Measurements from ENCODE around the gene CELA2A.

CELA2A gene

DNA sequence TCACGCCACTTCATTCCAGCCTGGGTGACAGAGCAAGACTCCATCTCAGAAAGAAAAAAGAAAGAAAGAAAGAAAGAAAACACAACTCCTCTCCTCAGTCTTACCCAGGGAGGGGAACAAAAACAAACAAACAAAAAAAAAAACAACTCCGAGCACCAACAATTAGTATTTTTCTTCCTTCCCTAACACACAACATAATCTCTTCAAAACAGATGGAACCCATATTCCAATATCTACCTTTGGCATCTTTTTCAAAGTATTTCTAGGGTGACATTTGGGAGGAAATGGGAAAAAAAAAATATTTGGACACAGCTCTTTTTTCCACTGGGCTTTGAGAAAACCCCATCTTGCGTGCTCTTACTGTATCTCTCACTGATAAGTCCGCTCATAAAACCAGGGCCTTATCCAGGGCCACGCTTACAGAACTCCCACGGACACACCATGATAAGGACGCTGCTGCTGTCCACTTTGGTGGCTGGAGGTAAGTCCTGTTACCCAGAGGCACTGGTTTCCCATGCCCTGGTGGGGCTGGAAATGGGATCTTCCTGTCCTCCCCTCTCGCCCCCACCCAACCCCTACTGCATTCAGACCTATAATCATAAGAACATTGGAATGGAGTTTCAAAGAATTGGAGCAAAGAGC, at the start of gene CELA2A:
CELA2A (plus strand) TSS at position 420 of the 642 bp plus-strand sequence; CDS start at position 442, 22 bp downstream.
- DNase-seq, result no peak

DNA sequence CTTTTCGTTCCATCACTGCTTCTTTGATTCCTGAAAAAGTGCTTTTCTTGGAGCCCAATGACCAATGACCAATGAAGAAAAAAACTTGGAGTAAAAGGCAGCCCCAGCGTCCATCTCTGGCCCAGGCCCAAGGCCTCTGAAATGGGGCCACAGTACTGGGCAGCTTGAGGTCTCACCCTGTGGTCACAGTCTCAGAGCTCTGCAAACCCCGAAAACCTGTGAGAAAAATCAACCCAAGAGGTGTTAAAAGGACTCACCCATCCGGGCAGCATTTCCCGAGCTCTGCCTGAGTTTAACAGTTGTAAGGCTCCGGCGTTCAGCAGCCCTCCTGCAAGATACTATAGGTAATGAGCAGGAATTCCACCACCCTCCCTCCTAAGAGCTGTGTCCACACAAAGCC, 49.0 kb upstream of the CELA2A start:
- no peak for DNase-seq

DNA sequence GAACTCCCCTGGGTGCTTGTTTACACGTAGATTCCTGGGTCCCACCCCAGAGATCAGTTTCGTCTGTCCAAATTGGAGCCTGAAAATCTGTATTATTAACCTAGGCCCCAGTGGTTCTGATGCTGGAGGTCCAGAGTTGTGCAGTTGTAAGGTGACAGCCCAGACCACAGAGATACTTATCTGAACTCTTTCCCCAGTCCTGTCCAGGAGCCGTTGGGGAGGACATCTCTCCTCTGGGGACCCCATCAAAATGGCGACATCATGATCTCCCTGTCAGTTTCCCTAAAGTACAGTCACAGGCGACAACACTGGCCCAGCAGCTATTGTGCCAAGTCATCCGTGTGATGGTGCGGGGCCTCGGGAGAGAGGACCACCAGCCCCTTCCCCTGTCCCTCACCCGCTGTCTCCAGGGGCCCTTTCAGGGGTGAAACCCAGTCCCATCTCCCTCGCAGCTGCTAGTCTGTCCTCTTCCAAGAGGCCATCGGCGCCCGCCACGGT, 47.6 kb upstream of the CELA2A start:
- no peak for DNase-seq

DNA sequence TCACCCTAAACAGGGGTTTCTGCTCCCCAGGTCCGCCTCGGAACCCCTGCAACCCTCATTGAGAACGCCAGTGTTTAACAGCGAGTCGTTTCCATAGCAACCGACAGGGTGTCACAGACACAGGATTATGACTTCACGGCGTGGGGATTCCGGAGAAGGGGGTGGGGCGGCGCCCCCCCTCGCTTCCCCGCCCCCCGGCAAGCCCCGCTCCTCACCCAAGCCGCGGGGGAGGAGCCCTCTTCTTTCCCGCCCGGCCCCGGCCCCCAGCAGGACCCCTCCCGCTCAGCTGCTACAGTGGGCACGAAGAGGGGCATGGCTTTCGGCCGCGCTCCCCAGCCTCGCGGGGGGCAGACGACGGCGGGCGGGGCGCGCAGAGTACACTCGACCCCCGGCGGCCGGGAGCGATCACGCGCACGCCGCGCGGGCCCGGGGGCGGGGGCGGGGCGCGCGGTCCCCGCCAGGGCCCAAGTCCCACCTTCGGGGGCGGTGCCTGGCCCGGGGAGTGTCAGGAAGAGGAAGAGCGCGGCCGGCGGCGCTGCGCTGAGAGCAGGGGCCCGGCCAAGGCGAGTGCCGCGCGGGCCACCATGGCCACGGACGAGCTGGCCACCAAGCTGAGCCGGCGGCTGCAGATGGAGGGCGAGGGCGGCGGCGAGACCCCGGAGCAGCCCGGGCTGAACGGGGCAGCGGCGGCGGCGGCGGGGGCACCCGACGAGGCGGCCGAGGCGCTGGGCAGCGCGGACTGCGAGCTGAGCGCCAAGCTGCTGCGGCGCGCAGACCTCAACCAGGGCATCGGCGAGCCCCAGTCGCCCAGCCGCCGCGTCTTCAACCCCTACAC, 46.9 kb upstream of the CELA2A start, which contains the start of gene EFHD2:
EFHD2 (plus strand) TSS at position 501 of the 835 bp plus-strand sequence; CDS start at position 585, 84 bp downstream.
- DNase-seq, result peak; percentile 51

DNA sequence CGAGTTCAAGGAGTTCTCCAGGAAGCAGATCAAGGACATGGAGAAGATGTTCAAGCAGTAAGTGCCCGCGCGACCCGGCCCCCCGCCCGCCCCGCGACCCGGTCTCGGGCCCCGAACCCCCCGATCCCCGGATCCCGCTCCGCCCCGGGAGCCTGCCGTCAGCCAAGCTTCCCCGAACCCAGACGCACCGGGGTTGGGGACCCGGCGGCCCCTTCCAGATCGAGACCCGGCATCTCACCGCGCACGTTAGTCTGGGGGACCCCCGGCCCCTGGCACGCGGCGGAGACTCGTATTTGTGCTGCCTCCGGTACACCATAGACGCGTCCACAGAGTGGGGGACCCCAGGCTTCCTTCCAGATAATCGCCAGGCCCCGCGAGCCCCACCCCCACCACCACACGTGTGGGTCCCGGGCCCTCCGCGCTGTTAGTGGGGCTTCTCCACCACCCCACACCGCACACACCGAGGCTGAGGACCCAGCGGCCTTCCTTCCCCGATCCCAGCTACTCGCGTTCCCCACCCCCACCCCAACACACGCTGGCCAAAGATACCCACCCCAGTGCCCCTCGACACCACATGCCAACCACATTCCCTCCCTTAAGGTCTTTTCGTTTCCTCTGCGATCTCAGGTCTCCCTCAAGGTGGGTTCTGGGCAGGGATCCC, 46.2 kb upstream of the CELA2A start:
- no peak for DNase-seq

DNA sequence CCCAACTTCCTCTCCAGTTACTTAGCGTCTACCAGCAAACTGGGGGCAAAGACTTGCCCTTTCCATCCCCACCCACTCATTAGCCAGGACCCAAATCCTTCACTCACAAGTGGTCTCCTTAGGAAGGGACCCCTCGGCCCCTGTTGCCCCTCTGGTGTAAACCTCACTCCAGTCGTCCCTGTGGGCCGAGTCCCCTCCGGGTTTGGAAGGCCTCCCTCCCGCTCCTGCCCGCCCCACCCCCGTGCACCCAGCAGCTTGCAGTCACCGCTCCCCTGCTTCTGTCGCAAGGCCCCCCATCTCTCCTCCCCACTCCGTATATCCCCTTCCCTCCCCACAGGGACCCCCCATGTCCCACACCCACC, 45.7 kb upstream of the CELA2A start:
- no peak for DNase-seq

DNA sequence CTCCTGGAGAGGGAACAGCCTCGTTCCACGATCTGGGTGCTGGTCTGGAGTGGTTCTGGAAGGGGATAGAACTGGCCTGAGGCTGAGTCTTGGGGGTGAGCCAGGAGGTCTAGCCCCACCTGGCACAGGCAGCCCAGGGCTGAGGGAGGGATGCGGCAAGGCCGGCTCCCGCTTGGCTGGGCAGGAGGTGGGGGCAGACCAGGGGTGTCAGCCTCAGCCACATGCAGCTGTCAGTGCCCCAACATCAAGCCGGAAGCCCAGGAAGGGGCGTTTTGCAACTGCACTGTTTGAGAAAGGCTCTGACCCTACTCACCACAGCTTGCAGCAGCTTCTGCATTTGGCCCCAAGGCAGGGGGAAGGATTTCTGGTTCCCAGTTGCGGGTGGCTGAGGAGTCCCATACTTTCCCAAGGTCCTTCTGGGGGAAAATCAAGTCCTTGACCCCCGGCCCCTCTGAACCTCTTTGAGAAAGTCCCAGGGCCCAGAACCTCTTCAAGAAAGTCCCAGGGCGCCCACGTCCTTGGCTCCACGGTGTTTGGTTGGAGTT, 44.9 kb upstream of the CELA2A start:
- no peak for DNase-seq

DNA sequence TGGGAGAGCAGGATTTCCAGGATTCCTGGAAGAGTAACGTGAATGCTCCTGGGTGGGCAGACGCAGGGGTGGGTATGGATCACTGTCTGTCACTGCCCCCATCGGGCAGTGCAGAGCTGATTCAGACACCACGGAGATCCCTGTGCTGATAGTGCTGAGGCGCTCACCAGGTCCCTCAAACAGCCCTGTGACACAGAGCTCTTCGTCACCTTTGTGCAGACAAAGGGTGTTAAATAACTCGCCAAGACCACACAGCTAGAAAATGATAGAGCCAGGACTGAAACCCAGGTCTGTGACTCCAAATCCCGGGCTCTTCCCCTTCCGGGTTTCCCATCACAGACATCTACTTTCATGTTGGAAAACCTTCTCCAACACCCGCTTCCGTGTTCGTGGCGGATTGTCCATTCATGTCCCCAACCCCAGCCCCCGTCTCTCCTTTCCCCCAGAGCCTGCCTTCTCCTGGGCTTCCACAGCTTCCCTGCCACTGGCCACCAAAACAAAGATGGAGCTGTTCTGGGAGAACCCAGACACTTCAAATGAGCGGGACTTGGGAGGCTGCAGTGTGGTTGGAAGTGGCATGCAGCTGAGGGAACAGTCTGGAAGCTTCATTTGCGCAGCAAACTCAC, 44.2 kb upstream of the CELA2A start:
- no peak for DNase-seq

DNA sequence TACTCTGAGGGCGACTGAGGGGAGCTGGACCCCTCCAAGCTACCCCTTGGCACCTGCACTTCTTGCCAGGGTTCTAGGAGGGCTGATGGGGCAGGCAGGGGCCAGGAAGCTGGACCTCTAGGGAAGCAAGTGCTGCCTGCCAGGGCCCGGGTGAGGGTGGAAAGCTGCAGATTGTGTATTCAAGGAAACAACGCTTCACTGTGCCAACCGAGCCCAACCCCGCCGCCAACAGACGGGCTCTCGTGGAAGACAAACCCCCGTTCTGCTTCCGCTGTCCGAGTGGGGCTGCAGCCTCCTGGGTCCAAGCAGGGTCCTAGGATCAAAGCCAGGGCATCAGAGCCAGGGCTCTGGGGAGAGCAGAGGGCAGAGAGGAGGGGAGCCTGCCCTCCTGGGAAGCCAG, 43.7 kb upstream of the CELA2A start:
- no peak for DNase-seq

DNA sequence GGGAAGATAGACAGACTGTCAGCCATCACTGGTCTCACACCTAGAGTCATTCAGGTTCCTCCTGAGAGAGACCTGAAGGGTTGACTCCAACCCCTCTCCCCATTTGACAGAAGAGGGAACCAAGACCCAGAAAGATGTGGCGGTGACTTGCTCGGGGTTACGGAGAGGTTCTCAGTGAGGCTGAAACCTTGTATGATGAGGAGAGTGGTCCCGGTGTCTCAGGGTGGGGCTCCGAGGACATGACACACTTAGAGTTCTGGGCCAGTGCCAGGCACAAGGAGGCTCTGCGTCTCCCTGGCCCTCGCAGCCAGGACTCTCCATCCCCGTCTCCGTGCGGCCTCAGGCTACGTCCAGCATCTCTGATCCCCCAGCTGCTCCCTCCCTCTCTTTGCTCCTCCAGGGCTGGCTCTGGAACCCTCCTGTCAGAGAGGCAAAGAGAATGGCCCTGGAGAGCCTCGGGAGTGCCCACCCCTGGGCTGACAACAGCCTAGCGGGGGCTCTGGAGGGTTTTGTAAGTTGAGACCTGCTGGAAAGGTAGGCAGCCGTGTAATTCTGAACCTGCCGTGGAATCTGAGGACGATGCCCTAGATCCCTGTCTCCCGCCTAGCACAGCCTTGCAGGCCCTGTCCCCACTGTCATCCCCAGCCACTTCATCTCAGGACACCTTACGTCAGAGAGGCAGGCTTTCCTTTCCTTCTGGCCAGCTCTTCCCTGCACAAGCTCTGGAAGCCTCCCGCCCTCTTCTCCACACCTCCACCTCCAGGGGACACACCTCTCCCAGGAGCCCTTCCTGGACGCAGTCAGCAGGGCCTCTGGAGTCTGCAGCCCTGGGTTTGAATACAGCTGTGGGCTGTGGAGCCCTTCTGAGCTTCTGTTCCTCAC, 42.7 kb upstream of the CELA2A start:
- no peak for DNase-seq

DNA sequence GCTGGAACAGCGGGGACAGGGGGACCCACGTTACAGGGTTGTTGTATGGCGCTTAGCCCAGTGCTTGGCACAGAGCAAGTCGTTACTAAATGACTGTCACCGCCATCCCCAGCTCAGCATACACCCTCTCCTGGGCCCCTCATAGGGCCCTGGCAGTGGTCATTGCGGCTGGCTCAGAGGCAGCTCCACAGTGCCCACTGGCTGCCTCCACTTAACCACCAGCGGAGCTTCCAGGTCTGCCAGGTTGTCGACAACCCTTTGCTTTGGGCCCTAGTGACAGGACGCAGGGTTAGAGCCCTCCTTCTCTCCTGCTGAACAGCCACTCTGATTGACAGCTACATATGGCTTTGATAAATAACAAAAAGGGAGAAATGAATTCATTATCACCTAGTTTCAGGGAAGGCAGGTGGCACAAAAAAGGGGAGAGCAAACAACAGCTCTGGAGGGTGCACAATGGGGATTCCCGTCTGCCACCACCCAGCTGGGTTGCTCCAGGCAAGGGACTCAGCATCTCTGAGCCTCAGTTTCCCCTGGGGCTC, 42.0 kb upstream of the CELA2A start:
- no peak for DNase-seq

DNA sequence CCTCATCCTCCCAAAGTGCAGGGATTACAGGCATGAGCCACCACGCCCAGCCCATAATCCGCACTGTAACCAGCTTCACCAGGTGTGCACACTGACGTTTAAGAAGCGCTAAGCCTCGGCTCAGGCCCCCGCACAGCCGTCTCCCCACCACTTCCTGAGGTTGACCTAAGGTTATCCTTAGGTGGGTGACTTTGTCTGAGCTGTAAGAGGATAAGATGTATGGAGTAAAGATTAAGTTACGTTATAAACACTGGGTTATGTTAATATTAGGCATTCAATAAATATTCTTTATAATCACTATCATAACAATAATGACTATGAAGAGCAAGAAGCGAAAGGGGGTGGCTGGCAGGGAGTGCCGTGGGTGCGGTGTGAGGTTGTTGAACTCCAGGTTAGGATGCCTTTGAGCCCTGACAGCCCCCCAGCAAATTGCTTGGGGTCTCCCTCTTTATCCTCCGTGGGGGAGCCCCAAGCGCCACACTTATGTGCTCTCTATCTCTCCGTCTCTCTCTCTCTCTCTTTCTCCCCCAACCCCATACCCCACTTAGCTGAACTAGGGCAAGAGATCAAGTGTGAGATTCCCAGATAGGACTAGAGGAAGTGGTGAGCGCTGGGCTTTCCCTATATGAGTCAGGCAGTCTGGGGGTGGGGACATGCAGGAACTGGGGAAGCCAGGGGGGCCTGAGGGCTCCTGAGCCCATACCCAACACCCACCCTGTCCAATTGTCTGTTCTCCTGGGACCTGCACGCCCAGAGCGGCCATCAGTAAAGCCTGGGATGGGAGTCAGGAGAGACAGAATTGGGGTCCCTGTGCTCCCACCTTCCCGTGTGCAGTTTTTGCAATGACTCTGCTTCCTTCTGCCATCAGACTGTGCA, 39.2 kb upstream of the CELA2A start:
- DNase-seq, result peak; percentile 41

DNA sequence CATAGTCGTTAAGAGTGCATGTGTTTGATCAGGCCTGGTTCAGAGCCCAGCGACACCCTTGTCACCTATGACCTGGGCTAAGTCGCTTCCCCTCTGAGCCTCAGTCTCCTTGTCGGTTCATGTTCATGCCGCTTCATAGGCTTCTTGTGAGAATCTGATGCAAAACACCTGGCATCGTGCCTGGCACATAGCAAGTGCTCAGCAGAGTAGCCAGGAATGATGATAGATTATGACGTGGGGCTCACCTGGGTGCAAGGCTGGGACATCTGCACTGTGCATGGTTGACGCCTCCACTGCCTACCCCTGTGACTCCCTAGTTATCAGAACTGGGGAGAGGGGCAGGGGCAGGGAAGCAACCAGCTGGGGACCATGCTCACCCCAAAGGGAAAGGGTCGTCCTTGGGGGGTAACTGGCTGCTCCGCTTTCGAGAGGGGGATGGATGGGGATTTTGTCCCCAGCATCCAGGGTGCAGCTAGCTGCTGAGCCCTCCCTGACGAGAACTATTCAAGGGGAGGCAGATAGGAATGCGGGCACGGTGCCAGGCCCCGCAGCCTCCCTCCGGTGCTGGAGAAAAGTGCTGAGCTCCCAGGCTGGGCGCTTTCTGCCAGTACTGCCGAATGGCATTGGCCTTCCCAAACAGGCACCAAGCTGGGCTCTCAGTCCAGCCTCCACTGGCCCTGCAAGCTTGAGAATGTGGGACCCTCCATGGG, 37.6 kb upstream of the CELA2A start:
- no peak for DNase-seq

DNA sequence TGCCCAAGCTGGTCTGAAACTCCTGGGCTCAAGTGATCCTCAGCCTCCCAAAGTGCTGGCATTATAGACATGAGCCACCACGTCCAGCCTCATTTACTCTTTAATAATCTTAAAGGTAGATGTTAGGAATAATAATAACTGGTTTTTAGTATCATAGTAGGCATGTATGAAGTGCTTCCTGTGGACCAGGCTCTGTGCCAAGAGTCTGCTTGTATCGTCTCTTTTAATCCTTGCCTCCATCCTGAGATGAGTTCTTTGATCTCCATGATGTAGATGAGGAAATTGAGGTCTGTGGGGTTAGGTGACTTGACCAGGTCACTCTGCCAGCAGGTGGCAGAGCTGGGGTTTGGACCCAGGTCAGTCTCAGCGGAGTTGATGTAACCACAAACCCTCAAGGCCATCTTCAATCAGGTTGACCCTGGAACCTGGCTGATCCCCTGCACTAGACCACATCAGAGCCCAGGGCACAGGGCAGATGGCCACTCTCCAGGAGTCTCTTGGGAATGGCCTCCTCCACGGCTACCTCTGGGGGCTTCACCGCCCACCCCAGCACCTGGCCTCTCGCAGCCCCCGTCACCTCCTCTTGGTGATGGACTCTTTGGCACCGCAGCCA, 35.6 kb upstream of the CELA2A start:
- no peak for DNase-seq

DNA sequence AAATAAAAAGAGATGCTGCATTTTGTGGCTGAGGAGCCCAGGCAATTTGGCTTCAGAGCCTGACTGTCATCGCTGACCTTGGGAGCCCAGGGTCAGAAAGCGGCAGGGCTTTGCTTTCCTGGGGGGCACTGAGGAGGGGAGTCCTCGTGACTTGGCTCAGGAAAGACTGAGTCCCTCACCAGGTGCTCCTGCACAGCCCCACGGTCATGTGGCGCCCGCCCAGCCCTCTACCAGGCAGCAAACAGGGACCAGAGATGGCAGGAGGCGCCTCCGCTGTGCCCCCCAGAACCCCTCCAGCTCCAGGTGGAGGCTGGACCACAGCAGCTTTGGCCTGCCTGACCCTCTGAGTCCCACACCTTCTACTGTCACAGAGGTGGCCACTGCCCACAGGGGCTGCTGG, 33.7 kb upstream of the CELA2A start:
- no peak for DNase-seq

DNA sequence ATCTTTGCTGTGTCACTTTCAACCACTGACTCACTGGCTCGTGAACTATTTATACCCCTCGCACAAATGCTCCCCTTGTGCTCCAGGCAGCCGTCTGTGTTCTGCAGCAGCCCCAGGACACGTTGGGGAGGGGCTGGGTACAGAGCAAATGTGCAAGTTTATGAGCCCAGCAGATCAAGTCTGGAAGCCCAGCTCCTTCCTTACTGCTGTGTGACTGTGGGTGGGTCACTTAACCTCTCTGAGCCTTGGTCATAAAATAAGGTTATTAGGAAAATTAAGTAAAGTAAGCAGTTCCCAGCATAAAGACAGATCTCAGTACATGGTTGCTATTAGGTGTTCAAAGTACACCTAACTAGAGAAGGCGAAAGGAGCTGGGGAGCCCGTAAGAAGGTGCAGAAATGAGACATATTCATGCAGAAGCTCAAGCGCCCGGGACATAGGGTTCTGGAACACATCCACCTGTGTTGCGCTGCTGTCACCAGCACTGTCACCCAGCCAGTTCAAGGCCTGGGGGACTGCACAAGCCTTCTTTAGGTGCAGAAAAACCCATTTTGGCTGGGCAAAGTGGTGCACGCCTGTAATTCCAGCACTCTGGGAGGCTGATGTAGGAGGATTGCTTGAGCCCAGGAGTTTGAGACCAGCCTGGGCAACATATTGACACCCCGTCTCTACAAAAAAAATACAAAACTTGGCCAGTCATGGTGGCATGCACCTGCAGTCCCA, 33.0 kb upstream of the CELA2A start:
- DNase-seq, result no peak

DNA sequence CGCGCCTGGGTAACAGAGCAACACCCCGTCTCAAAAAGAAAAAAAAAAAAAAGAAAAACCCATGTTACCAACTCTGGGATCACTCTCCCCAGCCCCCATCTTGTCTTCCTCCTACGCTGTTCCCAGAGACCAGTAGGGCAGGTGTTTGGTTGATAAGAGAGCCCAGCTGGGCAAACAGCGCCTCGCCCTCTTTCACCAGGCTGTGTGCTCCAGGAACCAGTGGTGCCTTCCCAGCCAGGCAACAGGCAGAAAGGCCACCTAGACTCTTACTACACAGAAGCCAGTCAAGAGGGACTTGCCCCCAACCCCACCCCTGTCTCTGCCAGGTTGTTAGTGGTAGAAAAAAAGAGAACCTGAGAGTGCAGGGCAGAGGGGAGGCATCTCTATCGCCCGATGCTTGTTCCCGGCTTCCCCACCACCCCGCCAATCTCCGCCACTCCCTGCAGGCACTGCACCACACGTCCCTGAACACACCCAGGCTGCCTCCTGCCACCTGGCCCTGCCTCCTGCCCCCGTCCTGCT, 32.3 kb upstream of the CELA2A start:
- DNase-seq, result no peak

DNA sequence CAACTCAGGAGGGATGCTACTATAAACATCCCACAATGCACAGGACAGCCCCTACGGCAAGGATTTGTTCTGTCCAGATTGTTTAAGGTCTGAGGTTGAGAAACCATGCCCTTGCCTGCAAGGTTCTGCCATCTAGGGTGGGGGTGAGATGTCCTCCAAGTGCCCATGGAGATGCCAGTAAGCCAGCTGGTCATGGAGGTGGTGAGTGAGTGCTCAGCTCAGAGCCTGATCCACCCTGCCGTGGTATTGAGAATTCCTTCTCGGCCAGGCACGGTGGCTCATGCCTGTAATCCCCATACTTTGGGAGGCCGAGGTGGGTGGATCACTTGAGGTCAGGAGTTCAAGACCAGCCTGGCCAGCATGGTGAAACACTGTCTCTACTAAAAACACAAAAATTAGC, 31.6 kb upstream of the CELA2A start:
- no peak for DNase-seq
